B cell (primary cell): ENCODE data around the gene DLX6. TPM values are rescaled to one million over a fixed set of nuclear protein-coding genes. Genes with fewer than 3 reads are reported as not detected.

Experiments used
- ATAC-seq: fragments of 200-7000 bp; cut with Tn5 transposase; one replicate; pipeline ENCODE4 v1.10.0; 2021; ENCODE audit warnings: low read depth, mild to moderate bottlenecking, moderate number of reproducible peaks, moderate library complexity
- CTCF ChIA-PET: fragments of 350-600 bp; sonication (Branson Sonifier 250); formaldehyde crosslinking; loops from one replicate; lab custom pipeline; 2021; ENCODE audit warnings: antibody characterized with exemption, inconsistent platforms; lab: Charles Lee
- POLR2A ChIA-PET: fragments of 350-600 bp; sonication (Branson Sonifier 250); formaldehyde crosslinking; loops from one replicate; lab custom pipeline; 2021; ENCODE audit warnings: antibody characterized with exemption; lab: Charles Lee
- DNase-seq: peaks from one replicate; pipeline ENCODE4 v3.0.0; 2013
- H2AFZ ChIP-seq: 2 replicates; pipeline ENCODE4 v1.6.1; 2012; ENCODE audit warnings: mild to moderate bottlenecking, low read depth, low read length; ENCODE audit not compliant: insufficient read depth, poor library complexity, severe bottlenecking
- H3K27ac ChIP-seq, 2 donors: 1 replicate in 1 of 2; 2 replicates in 1 of 2; pipeline ENCODE4 v1.5.1; 2012 to 2013; ENCODE audit warnings: low read length in 2 of 2, mild to moderate bottlenecking in 2 of 2, moderate library complexity in 1 of 2
- H3K27me3 ChIP-seq, 4 experiments: fragments of 200-600 bp in 1 of 4; sonication (generic) in 1 of 4; replicated peaks in 1 of 4; 1 replicate in 2 of 4; 2 replicates in 2 of 4; pipeline versions ENCODE4 v1.6.1 to v1.7.0; 2013 to 2016; ENCODE audit warnings: low read length in 3 of 4, mild to moderate bottlenecking in 2 of 4, mixed read lengths in 1 of 4, moderate library complexity in 1 of 4; ENCODE audit not compliant: insufficient read depth in 4 of 4, control insufficient read depth in 3 of 4; ENCODE audit errors: control extremely low read depth in 1 of 4
- H3K36me3 ChIP-seq, 2 experiments: replicated peaks in 1 of 2; 1 replicate in 1 of 2; 2 replicates in 1 of 2; pipeline versions ENCODE4 v1.6.1 to v1.7.1; 2013; ENCODE audit warnings: low read length in 1 of 2; ENCODE audit not compliant: insufficient read depth in 2 of 2, control insufficient read depth in 1 of 2; ENCODE audit errors: control extremely low read depth in 1 of 2, extremely low read depth in 1 of 2
- H3K4me1 ChIP-seq, 2 donors: fragments of 200-600 bp in 1 of 2; sonication (generic) in 1 of 2; 1 replicate in 1 of 2; 2 replicates in 1 of 2; pipeline versions ENCODE4 v1.5.1 to v1.6.1; 2013 to 2017; ENCODE audit warnings: low read length in 2 of 2; ENCODE audit not compliant: control insufficient read depth in 2 of 2, insufficient read depth in 2 of 2
- H3K4me2 ChIP-seq: replicated peaks from 2 replicates; pipeline ENCODE3; 2012; ENCODE audit warnings: mild to moderate bottlenecking, low read depth, low read length; ENCODE audit not compliant: poor library complexity, severe bottlenecking
- H3K4me3 ChIP-seq, 5 experiments: fragments of 200-600 bp in 1 of 5; sonication (generic) in 1 of 5; 1 replicate in 3 of 5; 2 replicates in 2 of 5; pipeline versions ENCODE4 v1.5.1 to v1.7.0; 2011 to 2016; ENCODE audit warnings: low read length in 4 of 5, mild to moderate bottlenecking in 4 of 5, low read depth in 2 of 5, control low read depth in 1 of 5, moderate library complexity in 1 of 5; ENCODE audit not compliant: insufficient read depth in 1 of 5; ENCODE audit errors: control extremely low read depth in 1 of 5, extremely low read depth in 1 of 5
- H3K79me2 ChIP-seq: fragments of 200-600 bp; sonication (generic); one replicate; pipeline ENCODE4 v1.6.0; 2016; ENCODE audit warnings: low read length; ENCODE audit not compliant: control insufficient read depth, insufficient read depth
- H3K9ac ChIP-seq: fragments of 200-600 bp; sonication (generic); 2 replicates; pipeline ENCODE4 v1.6.1; 2017; ENCODE audit warnings: mild to moderate bottlenecking, low read length, moderate library complexity
- H3K9me3 ChIP-seq, 3 donors: one replicate each; pipeline versions ENCODE4 v1.6.1 to v1.7.1; 2013; ENCODE audit warnings: low read length in 2 of 3; ENCODE audit not compliant: control insufficient read depth in 2 of 3, insufficient read depth in 1 of 3; ENCODE audit errors: control extremely low read depth in 1 of 3
- H4K20me1 ChIP-seq: 2 replicates; pipeline ENCODE4 v1.6.0; 2012; ENCODE audit warnings: mild to moderate bottlenecking, low read length; ENCODE audit not compliant: insufficient read depth, control insufficient read depth, poor library complexity, severe bottlenecking
- H3K27ac Mint-ChIP-seq: one replicate; pipeline ENCODE4 v1.8.0; 2021; ENCODE audit warnings: mixed read lengths
- H3K27me3 Mint-ChIP-seq: one replicate; pipeline ENCODE4 v1.8.0; 2021; ENCODE audit warnings: mixed read lengths
- H3K4me1 Mint-ChIP-seq: one replicate; pipeline ENCODE4 v1.8.0; 2021; ENCODE audit warnings: mixed read lengths
- H3K4me3 Mint-ChIP-seq: one replicate; pipeline ENCODE4 v1.8.0; 2021; ENCODE audit warnings: mixed read lengths
- H3K9me3 Mint-ChIP-seq: one replicate; pipeline ENCODE4 v1.8.0; 2022; ENCODE audit warnings: mixed read lengths; ENCODE audit not compliant: insufficient read depth
- EZH2 ChIP-seq: IDR thresholded peaks from 2 replicates; pipeline ENCODE4 v1.6.1; 2012; ENCODE audit warnings: borderline replicate concordance, low read depth, mild to moderate bottlenecking, moderate library complexity, low read length; ENCODE audit not compliant: insufficient read depth, poor library complexity, severe bottlenecking
- WGBS: methylation state at CpG from one replicate; pipeline ENCODE4 v1.1.5; 2013; ENCODE audit warnings: missing lambda C conversion rate; ENCODE audit not compliant: insufficient coverage; 5-methylcytosine and 5-hydroxymethylcytosine counted together
- intact Hi-C: fragments of 100-400 bp; cut with micrococcal nuclease; formaldehyde crosslinking; loops from one replicate; pipeline ENCODE4 v1.10.0; 2022
- polyA plus RNA-seq: library from polyadenylated mRNA; depleted of rRNA; stranded (reverse); fragments of >200 nt; gene quantifications from 2 replicates; pipeline ENCODE4 v1.2.3, GENCODE V29; 2012
- total RNA-seq, 2 donors: library from RNA; stranded (reverse); fragments of 120-200 nt in 1 of 2; gene quantifications; 1 replicate in 1 of 2; 2 replicates in 1 of 2; pipeline versions ENCODE4 v1.2.3 to v1.2.4, GENCODE V29; 2013 to 2022
- TF ChIP-seq, protein P1 (sequence below): fragments of 200-600 bp; IDR thresholded peaks from one replicate; pipeline ENCODE4 v1.8.0; 2022; ENCODE audit warnings: antibody characterized with exemption, mild to moderate bottlenecking

The DLX6 gene
- total and polyA plus RNA-seq, 2 donors (not counting 1 experiment from before 2014, with no cell fraction given) = not detected

DNA sequence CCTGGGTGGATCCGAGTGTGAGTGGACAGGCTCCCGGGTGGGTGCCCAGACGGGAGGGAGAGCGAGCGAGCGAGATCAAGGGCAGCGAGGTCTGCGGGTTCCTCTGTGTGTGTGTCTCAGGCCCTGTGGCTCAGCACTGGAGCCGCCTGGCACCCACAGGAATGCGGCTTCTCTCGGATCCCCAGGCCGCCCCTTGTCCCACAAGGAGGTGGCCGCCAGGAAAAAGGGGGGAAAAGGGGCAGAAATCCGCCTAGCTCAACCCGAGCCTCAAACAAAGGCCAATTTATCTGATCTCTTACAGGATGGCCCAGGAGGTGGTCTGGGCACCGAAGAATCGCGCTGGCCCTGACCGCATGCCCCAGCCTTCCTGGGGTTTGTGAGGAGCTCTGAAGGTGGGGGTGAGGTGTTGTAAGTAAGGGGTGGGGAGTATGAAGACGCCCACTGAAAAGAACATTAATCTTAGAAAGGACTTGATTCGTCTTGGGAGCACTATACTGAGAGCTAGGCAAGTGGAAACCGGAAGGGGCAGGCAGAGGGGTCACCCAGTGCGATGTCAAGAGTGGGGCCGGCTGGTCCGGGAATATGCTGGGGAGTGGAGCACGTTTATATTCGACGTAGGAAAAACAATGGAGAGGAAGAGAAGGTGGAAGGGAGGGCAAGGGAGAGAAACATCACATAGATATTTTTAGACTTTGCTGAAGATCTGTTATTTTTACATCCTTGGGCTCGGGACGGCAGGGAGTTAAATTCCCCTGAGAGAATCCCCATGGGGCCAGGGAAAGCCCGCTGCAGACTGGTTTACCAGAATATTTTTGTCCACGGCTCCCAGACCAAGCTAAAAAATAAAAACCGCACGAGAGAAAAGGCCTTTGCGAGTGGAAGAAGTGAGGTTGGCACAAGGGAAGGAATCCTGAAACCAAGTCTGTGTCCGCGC lies 12.1 kb downstream of the DLX6 start:
- Histone ChIP-seq H3K4me1 (peaks cover 0 to 3% of the 10 kb centered on the region in 2 donors), H3K9ac (no peak overlapping the region), H3K36me3 (no peaks in the 10 kb centered on the region), H2AFZ (no peak overlapping the region), H3K4me3 (no peak overlapping the region), H4K20me1 (no peaks in the 10 kb centered on the region), H3K27me3 (peaks cover 0 to 93% (median 64%) of the 10 kb centered on the region in 4 experiments), H3K79me2 (no peaks in the 10 kb centered on the region), H3K9me3 (peaks cover 0 to 32% (median 0%) of the 10 kb centered on the region in 3 donors), H3K27ac (no peak overlapping the region), H3K4me2 (no peak overlapping the region)
- CTCF ChIA-PET = interaction anchor here (1.0 kb wide), 1 partner anchor 10 kb away, joined by 4 read pairs; no protein-coding TSS in a partner anchor
- 13% methylated on average over 33 of the region's 37 CpGs for WGBS
- ATAC-seq = no peak
- Mint-ChIP-seq H3K4me1 (peaks cover 7% of the 10 kb centered on the region), H3K4me3 (no peak overlapping the region), H3K27ac (no peak overlapping the region), H3K27me3 (peaks cover 84% of the 10 kb centered on the region), H3K9me3 (no peaks in the 10 kb centered on the region)
- intact Hi-C loops = no loop called here
- TF ChIP-seq, protein P1, sequence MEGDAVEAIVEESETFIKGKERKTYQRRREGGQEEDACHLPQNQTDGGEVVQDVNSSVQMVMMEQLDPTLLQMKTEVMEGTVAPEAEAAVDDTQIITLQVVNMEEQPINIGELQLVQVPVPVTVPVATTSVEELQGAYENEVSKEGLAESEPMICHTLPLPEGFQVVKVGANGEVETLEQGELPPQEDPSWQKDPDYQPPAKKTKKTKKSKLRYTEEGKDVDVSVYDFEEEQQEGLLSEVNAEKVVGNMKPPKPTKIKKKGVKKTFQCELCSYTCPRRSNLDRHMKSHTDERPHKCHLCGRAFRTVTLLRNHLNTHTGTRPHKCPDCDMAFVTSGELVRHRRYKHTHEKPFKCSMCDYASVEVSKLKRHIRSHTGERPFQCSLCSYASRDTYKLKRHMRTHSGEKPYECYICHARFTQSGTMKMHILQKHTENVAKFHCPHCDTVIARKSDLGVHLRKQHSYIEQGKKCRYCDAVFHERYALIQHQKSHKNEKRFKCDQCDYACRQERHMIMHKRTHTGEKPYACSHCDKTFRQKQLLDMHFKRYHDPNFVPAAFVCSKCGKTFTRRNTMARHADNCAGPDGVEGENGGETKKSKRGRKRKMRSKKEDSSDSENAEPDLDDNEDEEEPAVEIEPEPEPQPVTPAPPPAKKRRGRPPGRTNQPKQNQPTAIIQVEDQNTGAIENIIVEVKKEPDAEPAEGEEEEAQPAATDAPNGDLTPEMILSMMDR = no peak
- no peak for TF ChIP-seq EZH2
- POLR2A ChIA-PET = no interaction called here
- DNase-seq = no peak

DNA sequence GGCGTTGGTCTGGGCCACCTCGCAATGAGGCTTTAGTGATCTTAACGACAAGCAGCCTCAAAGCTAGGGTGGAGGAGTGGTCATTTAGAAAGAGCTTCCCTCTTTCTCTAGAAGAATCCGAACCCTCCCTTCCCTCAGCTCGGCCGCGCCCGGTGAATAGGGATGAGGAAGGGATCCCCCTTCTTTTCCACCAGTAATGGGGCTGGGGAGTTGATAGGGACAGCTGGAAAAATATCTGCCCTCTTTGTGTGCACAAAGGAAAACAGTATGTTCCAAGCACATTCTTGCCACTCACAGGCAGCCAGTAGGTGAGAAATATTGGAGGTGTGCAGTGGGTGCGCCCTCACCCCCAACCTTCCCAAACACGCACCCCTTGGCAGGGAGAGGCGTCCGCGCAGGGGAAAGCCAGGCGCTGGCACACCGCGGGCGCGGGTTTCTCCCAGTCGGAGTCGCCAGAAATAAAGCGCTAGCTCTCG lies 12.8 kb downstream of the DLX6 start:
- Histone ChIP-seq H3K4me1 (peaks cover 0 to 3% of the 10 kb centered on the region in 2 donors), H3K36me3 (no peaks in the 10 kb centered on the region), H3K4me2 (no peak overlapping the region), H3K79me2 (no peaks in the 10 kb centered on the region), H3K27me3 (peaks cover 0 to 96% (median 66%) of the 10 kb centered on the region in 4 experiments), H3K27ac (no peak overlapping the region), H3K9ac (no peak overlapping the region), H4K20me1 (no peaks in the 10 kb centered on the region), H3K9me3 (peaks cover 0 to 32% (median 0%) of the 10 kb centered on the region in 3 donors), H3K4me3 (no peak overlapping the region), H2AFZ (no peak overlapping the region)
- Mint-ChIP-seq H3K4me3 (no peak overlapping the region), H3K9me3 (no peaks in the 10 kb centered on the region), H3K27me3 (peaks cover 84% of the 10 kb centered on the region), H3K4me1 (peaks cover 7% of the 10 kb centered on the region), H3K27ac (no peak overlapping the region)
- intact Hi-C loops = no loop called here
- TF ChIP-seq, protein P1 = no peak
- ChIA-PET CTCF (interaction anchor here (1.0 kb wide), 1 partner anchor 9 kb away, joined by 4 read pairs; no protein-coding TSS in a partner anchor), POLR2A (no interaction called here)
- DNase-seq (no peak), ATAC-seq (no peak)
- 10% methylated on average over 13 of the region's 22 CpGs for WGBS
